HG03457 (cell line): Measurements from ENCODE around the gene FBXL16.
"Not testable (repeated sequence)": the region's sequence is repeated elsewhere in the genome, so short reads cannot be mapped to it uniquely, and the experiment has no call there.

Source experiments
- ATAC-seq: cut with Tn5 transposase; IDR thresholded peaks from one replicate; pipeline ENCODE4 v1.9.1; 2021; ENCODE audit warnings: moderate number of reproducible peaks; ENCODE audit not compliant: unreplicated experiment

Gene FBXL16

DNA sequence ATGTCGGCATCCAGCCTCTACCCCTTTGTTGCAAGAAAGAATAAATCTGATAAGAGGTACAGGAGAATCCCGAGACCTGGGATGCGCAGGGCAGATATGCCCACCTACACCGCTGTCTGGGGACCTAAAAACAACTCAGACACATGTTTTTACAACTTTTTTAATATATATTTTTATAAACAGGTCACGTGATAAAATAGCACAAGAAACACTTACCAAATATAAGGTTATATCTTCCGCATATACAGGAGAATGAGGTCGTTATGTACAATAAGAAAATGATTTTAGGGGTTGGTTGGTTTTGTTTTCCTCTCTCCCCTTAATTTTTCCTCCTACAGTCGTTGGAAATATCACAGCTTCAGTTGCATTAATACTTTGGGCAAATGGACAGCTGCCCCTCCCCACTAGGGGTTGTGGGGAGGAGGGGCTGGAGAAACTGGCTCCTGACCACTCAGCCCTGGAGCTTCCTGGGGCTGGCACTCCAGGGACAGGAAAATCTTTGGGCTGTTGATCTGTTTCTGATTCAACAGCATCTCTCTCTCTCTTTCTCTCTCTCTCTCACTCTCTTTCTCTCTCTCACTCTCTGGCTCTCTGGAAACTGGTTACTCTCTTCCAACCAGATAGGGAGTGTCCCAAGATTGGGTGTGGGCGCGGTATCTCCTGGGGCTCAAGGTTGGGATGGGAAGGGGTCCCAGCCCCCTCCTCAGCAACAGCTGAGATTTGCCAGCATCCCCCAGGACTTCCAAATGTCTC is 13.1 kb downstream of the FBXL16 start:
- no peak for ATAC-seq

GRCh38 chr16:691242-691641 is 14.4 kb downstream of the FBXL16 start:
- ATAC-seq, result not testable (repeated sequence)

GRCh38 chr16:689175-689897 is 16.3 kb downstream of the FBXL16 start:
- ATAC-seq, result no peak

- ATAC-seq, result no peak
Observed at GRCh38 chr16:687499-687898, 18.1 kb downstream of the FBXL16 start.

DNA sequence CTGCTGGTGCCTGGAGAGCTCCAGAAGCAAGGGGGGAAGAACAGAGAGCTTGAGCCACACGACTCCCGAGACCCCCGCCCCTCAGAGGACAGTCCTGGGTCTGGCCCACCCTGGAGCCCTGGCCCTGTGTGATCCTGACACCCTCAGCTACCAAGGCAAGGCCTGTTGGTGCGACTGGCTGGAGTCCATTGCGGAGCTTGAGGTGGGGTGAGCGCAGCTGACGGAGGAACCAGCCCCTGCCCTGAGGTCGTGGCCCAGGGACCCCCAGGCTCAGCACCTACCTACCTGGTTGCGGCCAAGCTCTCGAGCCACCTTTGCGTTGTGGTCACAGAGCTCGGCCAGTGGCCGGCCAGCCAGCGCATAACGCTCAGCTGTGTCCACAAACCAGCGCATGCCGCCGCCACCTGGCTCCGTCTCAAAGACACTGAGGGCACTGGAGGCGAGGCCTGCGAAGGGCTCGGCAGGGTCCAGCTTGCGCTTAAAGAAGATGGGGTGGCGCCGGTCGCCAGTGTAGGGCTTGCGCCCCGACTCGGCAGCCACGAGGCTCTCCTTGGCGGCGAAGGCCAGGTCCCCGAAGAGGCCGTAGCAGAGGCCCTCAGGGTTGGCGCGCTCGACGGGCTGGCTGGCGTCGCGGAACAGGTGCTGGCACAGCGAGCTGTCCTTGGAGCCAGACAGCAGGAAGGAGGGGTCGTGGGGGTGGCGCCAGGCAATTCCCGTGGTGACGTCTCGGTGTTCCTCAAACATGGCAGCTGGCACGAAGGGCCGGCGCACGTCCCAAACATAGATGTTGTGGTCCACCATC is 18.9 kb downstream of the FBXL16 start:
- no peak for ATAC-seq

- no peak for ATAC-seq
Observed at GRCh38 chr16:685967-686366, 19.6 kb downstream of the FBXL16 start.

- ATAC-seq, result no peak
Observed at GRCh38 chr16:684961-685696, 20.5 kb downstream of the FBXL16 start.

- peak; percentile 43 for ATAC-seq
Observed at GRCh38 chr16:684071-684794, 21.4 kb downstream of the FBXL16 start, which contains the start of gene JMJD8. TSS of gene JMJD8 (minus strand) at chr16:684334. CDS start at chr16:684319, 15 bp downstream.

- ATAC-seq, result no peak
Observed at GRCh38 chr16:683396-684070, 22.1 kb downstream of the FBXL16 start.

DNA sequence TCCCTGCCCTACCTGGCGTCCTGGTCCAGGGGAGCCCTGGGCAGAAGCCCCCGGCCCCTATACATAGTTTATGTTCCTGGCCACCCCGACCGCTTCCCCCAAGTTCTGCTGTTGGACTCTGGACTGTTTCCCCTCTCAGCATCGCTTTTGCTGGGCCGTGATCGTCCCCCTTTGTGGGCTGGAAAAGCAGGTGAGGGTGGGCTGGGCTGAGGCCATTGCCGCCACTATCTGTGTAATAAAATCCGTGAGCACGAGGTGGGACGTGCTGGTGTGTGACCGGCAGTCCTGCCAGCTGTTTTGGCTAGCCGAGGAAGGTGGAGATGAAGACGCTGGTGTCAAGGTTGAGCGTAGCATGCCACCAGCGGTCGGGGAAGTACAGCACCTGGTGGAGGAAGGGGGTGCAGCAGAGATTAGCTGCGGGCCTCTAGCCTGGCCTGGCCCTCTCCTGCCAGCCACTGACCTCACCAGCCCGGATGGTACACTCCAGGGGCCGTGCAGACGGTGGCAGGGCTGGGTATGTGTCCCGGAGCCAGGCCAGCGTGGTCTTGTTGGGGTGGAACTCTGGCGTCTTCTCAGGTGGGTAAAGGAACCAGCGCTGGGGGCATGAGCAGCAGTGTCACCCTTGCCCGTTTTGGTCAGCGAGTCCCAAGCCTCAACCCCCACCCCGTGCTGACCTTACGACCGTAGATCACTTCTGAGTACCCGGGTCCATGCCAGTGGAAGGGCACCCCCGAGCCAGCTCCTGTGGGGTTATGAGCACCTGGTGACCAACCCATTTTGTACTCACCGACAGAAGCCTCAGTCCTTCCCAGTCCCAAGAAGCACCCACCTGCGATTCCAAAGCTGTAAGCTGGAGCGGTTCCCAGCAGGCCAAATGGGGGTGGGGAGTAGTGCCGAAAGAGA is 22.9 kb downstream of the FBXL16 start:
- ATAC-seq, result no peak

DNA sequence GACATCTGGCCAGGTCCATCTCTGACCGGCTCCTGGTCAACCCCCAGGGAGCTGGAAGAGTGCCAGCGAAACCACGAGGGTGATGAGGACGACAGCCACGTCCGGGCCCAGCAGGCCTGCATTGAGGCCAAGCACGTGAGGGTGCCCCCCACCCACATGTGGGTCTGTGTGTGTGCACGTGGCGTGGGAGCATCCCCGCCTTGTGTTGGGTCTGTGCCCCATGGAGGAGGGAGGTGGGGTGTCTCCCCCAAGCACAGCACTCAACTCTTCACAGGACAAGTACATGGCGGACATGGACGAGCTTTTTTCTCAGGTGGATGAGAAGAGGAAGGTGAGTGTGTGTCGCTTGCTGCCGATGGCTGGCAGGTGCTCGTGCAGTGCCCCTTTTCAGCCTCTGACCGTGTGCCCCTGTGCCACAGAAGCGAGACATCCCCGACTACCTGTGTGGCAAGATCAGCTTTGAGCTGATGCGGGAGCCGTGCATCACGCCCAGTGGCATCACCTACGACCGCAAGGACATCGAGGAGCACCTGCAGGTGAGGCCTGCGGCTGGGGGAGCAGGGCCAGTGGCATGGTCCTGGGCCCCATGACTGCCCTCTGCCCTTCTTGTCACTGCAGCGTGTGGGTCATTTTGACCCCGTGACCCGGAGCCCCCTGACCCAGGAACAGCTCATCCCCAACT is 23.7 kb downstream of the FBXL16 start:
- ATAC-seq, result no peak

GRCh38 chr16:680967-681745 is 24.4 kb downstream of the FBXL16 start:
- ATAC-seq, result no peak

DNA sequence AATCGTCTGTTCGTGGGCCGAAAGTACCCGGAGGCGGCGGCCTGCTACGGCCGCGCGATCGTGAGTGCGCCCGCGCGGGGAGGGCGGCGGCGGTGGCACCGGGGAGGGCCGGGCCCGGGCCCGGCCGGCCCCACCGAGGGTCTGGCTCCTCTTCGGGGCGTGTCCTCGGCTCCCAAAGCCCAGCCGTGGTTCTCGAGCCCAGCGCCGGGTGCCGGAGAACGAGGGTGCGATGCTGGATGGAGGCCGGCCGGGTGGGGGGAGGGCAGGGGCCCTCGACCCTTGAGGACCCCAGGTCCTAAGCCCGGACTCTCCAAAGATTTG is 25.0 kb downstream of the FBXL16 start:
- no peak for ATAC-seq

DNA sequence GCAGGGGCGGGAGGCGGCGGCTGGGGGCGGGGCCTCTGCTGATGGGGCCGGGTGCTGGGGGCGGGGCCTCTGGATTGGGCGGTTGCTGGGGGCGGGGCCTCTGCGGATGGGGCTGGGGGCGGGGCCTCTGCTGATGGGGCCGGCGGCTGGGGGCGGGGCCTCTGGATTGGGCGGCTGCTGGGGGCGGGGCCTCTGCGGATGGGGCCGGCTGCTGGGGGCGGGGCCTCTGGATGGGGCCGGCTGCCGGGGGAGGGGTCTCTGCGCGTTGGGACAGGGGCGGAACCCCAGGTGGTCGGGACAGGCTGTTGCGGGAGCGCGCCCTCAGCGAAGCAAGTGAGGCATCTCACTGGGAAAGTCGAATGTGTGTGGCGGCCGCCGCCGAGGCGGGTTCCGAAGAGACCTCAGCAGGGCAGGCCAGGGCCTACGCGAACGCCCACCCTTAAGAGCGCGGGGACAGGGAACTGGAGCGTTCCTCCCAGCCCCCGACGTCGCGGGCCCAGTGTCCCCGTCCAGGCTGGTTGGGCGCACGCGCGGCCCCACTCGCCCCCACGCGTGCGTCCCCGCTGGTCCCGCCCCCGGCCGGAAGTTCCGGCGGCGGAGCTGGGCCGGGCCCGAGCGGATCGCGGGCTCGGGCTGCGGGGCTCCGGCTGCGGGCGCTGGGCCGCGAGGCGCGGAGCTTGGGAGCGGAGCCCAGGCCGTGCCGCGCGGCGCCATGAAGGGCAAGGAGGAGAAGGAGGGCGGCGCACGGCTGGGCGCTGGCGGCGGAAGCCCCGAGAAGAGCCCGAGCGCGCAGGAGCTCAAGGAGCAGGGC is 25.6 kb downstream of the FBXL16 start, which contains the start of gene STUB1:
TSS of gene STUB1 (plus strand) at position 597 of the 811 bp plus-strand sequence. CDS start at position 713, 116 bp downstream.
- ATAC-seq, result no peak

DNA sequence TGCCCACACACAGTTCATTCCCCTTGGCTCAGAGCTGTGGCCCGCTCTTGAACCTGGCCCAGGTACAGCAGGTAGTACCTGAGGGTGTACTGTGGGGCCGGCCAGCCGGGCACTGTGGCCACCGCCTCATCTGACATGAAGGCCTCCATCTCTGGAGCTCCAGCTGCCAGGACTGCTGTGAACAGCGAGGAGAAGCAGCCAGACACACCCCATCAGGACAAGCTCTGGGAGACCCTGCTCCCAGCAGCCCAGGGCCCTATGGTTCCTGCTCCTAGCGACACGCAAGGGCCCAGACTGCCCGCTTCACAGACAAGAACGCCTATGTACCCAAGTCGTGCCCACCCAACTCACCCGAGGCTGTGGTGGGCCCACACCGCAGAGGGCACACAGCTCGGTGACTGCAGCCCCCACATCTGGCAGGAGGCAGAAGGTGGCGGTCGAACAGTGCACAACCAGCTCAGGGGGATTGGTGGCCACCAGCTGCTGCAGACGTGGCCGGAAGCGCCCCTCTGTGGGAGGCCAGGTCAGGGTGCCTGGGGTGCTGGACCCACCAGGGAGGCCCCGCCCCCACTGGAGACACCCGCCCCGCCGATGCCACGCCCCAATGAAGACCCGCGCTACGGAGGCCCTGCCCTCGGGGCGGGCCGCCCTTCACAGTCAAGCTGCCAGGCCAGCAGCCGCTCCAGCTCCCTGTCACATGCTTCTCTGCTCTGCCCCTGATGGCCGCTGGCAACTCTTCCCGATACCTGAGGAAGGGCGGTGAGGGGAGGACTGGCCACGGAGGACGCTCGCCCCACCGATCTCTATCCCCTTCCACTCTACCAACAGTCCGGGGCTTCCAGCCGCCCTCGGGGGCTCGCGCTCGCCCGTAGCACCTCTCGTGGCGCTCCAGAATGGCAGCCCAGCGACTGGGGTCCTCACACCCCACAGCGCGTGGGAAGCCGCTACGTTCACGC is 26.5 kb downstream of the FBXL16 start:
- ATAC-seq, result no peak
